Measurements from ENCODE around the gene CUL3. TPM values are rescaled to one million over a fixed set of nuclear protein-coding genes. Genes with fewer than 3 reads are reported as not detected.

The CUL3 gene
- total RNA-seq, 2 experiments from 2014 or later = 50.6 to 155 TPM

DNA sequence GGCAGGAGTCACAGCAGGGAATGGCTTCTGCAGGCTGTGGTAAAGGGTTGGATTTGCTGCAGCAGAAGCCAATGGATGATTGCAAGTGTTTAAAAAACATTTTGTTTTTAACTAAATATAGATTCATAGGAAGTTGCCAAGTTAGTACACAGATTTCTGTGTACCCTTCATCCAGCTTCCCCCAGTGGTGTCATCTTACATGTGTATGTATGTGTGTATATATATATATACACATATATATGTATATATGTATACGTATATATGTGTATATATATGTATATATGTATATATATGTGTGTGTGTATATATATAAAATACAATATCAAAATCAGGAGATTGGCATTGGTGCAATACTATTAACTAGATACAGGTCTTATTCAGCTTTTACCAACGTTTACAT lies 164.1 kb downstream of the CUL3 start:
- intact Hi-C loops (cut with micrococcal nuclease; ENCODE audit: unreplicated experiment) = no loop called here
- no peak for DNase-seq (ENCODE audit: low spot score)
- POLR2A ChIA-PET = interaction anchor here (0.7 to 1.0 kb wide), 2 partner anchors 47 to 104 kb away, joined by 3 to 4 read pairs; no protein-coding TSS in a partner anchor
- Histone ChIP-seq H3K27ac (ENCODE audit: low read depth, low read length, poor library complexity, severe bottlenecking) (no peak overlapping the region), H4K20me1 (ENCODE audit: insufficient read depth, low read length) (no peaks in the 10 kb centered on the region), H3K4me1 (ENCODE audit: insufficient read depth, low read length, poor library complexity, severe bottlenecking) (no peaks in the 10 kb centered on the region), H2AFZ (ENCODE audit: low read length) (no peak overlapping the region), H3K36me3 (ENCODE audit: insufficient read depth, low read length) (no peaks in the 10 kb centered on the region), H3K4me3 (ENCODE audit: low read depth, low read length, poor library complexity, severe bottlenecking) (no peak overlapping the region), H3K9me3 (ENCODE audit: low read length) (no peaks in the 10 kb centered on the region), H3K4me2 (ENCODE audit: low read length) (no peak overlapping the region), H3K79me2 (ENCODE audit: insufficient read depth, low read depth, low read length) (no peaks in the 10 kb centered on the region), H3K9me2 (ENCODE audit: insufficient read depth, low read length) (no peaks in the 10 kb centered on the region)
- CTCF ChIA-PET (ENCODE audit: unreplicated experiment) = no interaction called here
- no TSS peak for BruUV-seq (replicated peaks)
- TF ChIP-seq, protein P1, sequence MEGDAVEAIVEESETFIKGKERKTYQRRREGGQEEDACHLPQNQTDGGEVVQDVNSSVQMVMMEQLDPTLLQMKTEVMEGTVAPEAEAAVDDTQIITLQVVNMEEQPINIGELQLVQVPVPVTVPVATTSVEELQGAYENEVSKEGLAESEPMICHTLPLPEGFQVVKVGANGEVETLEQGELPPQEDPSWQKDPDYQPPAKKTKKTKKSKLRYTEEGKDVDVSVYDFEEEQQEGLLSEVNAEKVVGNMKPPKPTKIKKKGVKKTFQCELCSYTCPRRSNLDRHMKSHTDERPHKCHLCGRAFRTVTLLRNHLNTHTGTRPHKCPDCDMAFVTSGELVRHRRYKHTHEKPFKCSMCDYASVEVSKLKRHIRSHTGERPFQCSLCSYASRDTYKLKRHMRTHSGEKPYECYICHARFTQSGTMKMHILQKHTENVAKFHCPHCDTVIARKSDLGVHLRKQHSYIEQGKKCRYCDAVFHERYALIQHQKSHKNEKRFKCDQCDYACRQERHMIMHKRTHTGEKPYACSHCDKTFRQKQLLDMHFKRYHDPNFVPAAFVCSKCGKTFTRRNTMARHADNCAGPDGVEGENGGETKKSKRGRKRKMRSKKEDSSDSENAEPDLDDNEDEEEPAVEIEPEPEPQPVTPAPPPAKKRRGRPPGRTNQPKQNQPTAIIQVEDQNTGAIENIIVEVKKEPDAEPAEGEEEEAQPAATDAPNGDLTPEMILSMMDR (conservative IDR thresholded peaks at IDR 0.05; ENCODE audit: low read length) = no peak
- no peak for TF ChIP-seq EZH2phosphoT487 (IDR thresholded peaks at IDR 0.05; ENCODE audit: borderline replicate concordance, low read depth, low read length)

Other genes starting within 250 kb of the CUL3 start
- gene FAM124B, start 183.3 kb downstream of the CUL3 start, total RNA-seq (2014; rRNA removed; shearing (Covaris generic)) = not detected in 2 replicates
- not detected in 2 replicates for gene FAM124B, start 183.3 kb downstream of the CUL3 start, total RNA-seq (2022)
- 0.82 and 1.8 TPM in 2 replicates for gene CCDC195, start 131.0 kb upstream of the CUL3 start, total RNA-seq (2014; rRNA removed; shearing (Covaris generic))
- gene CCDC195, start 131.0 kb upstream of the CUL3 start, total RNA-seq (2022) = 4.1 and 5.8 TPM in 2 replicates